Skin of body (tissue), 2 donors: ENCODE results near the gene MUC12. TPM values are rescaled to one million over a fixed set of nuclear protein-coding genes. Genes with fewer than 3 reads are reported as not detected.
"Not testable (repeated sequence)": the region's sequence is repeated elsewhere in the genome, so short reads cannot be mapped to it uniquely, and the experiment has no call there.

Source experiments
- DNase-seq: peaks from one replicate; lab custom pipeline; 2025; lab: John Stamatoyannopoulos, UW
- total RNA-seq: library from RNA; depleted of rRNA; stranded (reverse); fragments of >200 nt; gene quantifications from one replicate; pipeline ENCODE4 v1.2.3, GENCODE V29; 2014

MUC12 gene
- total RNA-seq, 1 donor from 2014 or later, result not detected

GRCh38 chr7:100959894-100960293 is 9.5 kb upstream of the MUC12 start:
- no peak for DNase-seq

- no peak for DNase-seq
Observed at GRCh38 chr7:100962537-100962936, 6.8 kb upstream of the MUC12 start.

GRCh38 chr7:100963386-100963785 is 6.0 kb upstream of the MUC12 start:
- DNase-seq, result no peak

- DNase-seq, result no peak
Observed at GRCh38 chr7:100963874-100964273, 5.5 kb upstream of the MUC12 start.

- DNase-seq, result no peak
Observed at GRCh38 chr7:100964630-100965029, 4.7 kb upstream of the MUC12 start.

GRCh38 chr7:100965045-100965722 is 4.2 kb upstream of the MUC12 start:
- DNase-seq, result no peak

- no peak for DNase-seq
Observed at GRCh38 chr7:100965723-100966541, 3.4 kb upstream of the MUC12 start.

- DNase-seq, result no peak
Observed at GRCh38 chr7:100966542-100967291, 2.6 kb upstream of the MUC12 start.

- DNase-seq, result no peak
Observed at GRCh38 chr7:100967292-100967863, 2.0 kb upstream of the MUC12 start.

GRCh38 chr7:100968031-100968430 is 1.3 kb upstream of the MUC12 start:
- no peak for DNase-seq

- DNase-seq, result no peak
Observed at GRCh38 chr7:100968650-100969049, 715 bp upstream of the MUC12 start.

- no peak for DNase-seq
Observed at GRCh38 chr7:100971111-100972001, 2.0 kb downstream of the MUC12 start.

- no peak for DNase-seq
Observed at GRCh38 chr7:100972002-100972347, 2.6 kb downstream of the MUC12 start.

GRCh38 chr7:100974021-100974420 is 4.7 kb downstream of the MUC12 start:
- no peak for DNase-seq

GRCh38 chr7:100975371-100975821 is 6.0 kb downstream of the MUC12 start:
- DNase-seq, result no peak

- DNase-seq, result no peak
Observed at GRCh38 chr7:100978300-100978699, 8.9 kb downstream of the MUC12 start.

GRCh38 chr7:100983451-100984187 is 14.3 kb downstream of the MUC12 start:
- no peak for DNase-seq

GRCh38 chr7:100984241-100984918 is 15.0 kb downstream of the MUC12 start:
- not testable (repeated sequence) for DNase-seq

- DNase-seq, result not testable (repeated sequence)
Observed at GRCh38 chr7:100985033-100985797, 15.8 kb downstream of the MUC12 start.
